ENCODE data around the gene WNT2. TPM values are rescaled to one million over a fixed set of nuclear protein-coding genes. Genes with fewer than 3 reads are reported as not detected.

WNT2 gene
- total and polyA plus RNA-seq, 2 experiments from 2014 or later = 260 to 378 TPM

DNA sequence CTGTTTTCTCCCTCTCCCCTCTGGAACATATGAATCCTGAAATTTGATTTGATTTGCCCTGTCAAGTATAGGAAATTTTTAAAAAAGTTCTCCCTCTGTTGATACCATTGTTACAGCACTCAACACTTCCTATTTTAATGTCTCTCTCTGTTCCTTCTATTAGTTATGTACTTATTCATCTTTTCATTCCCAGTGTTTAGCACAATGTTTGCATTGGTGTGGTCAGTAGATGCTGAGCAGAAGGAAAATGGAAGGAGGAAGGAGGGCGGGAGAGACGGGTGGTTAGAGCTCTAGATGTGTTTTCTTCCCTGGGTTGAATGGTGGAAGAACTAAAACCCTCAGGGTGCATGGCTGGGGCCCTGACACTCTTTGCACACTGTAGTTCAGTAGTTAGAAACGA is 79.5 kb downstream of the WNT2 start:
- H3K27ac ChIP-seq = peak overlapping the region; percentile 89
- no peak overlapping the region for H3K4me3 ChIP-seq
- DNase-seq (ENCODE audit: low read depth in 1 of 2, low spot score in 1 of 2) = no peak
- H3K4me1 ChIP-seq (ENCODE audit: low read depth) = peaks cover 19% of the 10 kb centered on the region
- H3K9me3 ChIP-seq (ENCODE audit: low read depth) = no peaks in the 10 kb centered on the region
- TF ChIP-seq, protein P1, sequence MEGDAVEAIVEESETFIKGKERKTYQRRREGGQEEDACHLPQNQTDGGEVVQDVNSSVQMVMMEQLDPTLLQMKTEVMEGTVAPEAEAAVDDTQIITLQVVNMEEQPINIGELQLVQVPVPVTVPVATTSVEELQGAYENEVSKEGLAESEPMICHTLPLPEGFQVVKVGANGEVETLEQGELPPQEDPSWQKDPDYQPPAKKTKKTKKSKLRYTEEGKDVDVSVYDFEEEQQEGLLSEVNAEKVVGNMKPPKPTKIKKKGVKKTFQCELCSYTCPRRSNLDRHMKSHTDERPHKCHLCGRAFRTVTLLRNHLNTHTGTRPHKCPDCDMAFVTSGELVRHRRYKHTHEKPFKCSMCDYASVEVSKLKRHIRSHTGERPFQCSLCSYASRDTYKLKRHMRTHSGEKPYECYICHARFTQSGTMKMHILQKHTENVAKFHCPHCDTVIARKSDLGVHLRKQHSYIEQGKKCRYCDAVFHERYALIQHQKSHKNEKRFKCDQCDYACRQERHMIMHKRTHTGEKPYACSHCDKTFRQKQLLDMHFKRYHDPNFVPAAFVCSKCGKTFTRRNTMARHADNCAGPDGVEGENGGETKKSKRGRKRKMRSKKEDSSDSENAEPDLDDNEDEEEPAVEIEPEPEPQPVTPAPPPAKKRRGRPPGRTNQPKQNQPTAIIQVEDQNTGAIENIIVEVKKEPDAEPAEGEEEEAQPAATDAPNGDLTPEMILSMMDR (IDR thresholded peaks at IDR 0.05; ENCODE audit: low read depth, low read length) = no peak
- H3K27me3 ChIP-seq = no peaks in the 10 kb centered on the region
- no peaks in the 10 kb centered on the region for H3K36me3 ChIP-seq

DNA sequence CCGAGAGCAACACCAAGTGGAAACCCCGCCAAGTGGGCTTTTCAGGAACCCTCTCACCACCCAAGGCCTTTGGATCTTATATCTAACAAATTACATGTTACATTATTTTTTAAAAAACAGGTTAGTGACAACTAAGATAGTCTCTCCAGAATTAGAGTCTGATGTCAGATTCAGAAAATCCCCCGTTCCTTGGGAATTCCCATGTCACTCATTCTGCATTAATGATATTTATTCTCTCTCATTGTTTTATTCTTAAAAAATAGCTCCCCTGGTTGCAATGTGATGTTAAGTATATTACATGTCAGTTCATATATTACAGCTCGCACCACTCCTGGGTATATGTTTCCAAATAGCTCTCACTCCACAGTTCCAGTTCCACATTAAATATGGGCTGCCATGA is 81.8 kb downstream of the WNT2 start:
- H3K9me3 ChIP-seq (ENCODE audit: low read depth) = no peaks in the 10 kb centered on the region
- H3K27me3 ChIP-seq = no peaks in the 10 kb centered on the region
- no peak overlapping the region for H3K4me3 ChIP-seq
- TF ChIP-seq, protein P1 (IDR thresholded peaks at IDR 0.05; ENCODE audit: low read depth, low read length) = no peak
- H3K4me1 ChIP-seq (ENCODE audit: low read depth) = peaks cover 19% of the 10 kb centered on the region
- DNase-seq (ENCODE audit: low read depth in 1 of 2, low spot score in 1 of 2) = no peak
- peak overlapping the region; percentile 89 for H3K27ac ChIP-seq
- H3K36me3 ChIP-seq = no peaks in the 10 kb centered on the region

DNA sequence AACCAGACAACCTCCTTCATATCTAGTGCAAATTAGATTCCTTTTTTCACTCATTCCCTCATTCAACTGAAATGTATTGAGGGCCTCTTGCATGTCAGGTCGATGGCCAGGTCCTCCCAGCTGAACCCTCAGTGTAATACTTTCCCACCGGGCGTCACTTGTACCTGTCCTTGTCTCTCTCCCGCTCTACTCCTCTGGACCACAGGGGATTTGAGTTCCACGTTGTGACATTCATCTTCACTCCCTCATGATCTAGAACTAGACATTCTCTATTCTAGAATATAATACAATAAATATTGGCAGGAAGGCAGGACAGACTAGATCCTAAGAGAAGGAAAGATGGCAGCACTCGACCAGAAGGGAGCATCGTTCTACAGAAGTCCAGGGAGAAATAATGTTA is 83.9 kb downstream of the WNT2 start:
- Histone ChIP-seq H3K4me1 (ENCODE audit: low read depth) (peaks cover 19% of the 10 kb centered on the region), H3K4me3 (no peak overlapping the region), H3K36me3 (no peaks in the 10 kb centered on the region), H3K9me3 (ENCODE audit: low read depth) (no peaks in the 10 kb centered on the region), H3K27me3 (no peaks in the 10 kb centered on the region), H3K27ac (no peak overlapping the region)
- TF ChIP-seq, protein P1 (IDR thresholded peaks at IDR 0.05; ENCODE audit: low read depth, low read length) = no peak
- no peak for DNase-seq (ENCODE audit: low read depth in 1 of 2, low spot score in 1 of 2)

DNA sequence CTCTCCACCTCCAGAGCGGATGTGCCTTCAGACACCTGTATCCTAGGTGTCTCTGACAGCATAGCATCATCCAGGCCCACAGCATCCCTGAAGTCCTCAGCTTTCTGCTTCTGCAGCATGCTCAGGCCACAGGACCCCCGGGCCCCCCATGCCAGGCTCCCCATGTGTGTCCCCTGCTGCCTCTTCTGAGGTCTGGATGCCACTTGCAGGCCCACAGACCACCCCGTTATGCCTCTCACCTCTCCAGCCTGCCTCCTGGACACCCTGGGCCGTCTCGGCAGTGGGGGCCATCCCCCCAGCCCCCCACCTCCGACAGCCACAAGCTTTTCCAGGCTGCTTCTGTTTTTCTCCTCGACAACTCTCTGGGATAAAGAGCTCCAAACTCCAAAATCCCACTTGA is 84.4 kb downstream of the WNT2 start:
- H3K36me3 ChIP-seq = no peaks in the 10 kb centered on the region
- no peaks in the 10 kb centered on the region for H3K9me3 ChIP-seq (ENCODE audit: low read depth)
- DNase-seq (ENCODE audit: low read depth in 1 of 2, low spot score in 1 of 2) = no peak
- no peaks in the 10 kb centered on the region for H3K27me3 ChIP-seq
- H3K4me3 ChIP-seq = no peak overlapping the region
- H3K27ac ChIP-seq = no peak overlapping the region
- H3K4me1 ChIP-seq (ENCODE audit: low read depth) = peaks cover 15% of the 10 kb centered on the region
- TF ChIP-seq, protein P1 (IDR thresholded peaks at IDR 0.05; ENCODE audit: low read depth, low read length) = no peak

DNA sequence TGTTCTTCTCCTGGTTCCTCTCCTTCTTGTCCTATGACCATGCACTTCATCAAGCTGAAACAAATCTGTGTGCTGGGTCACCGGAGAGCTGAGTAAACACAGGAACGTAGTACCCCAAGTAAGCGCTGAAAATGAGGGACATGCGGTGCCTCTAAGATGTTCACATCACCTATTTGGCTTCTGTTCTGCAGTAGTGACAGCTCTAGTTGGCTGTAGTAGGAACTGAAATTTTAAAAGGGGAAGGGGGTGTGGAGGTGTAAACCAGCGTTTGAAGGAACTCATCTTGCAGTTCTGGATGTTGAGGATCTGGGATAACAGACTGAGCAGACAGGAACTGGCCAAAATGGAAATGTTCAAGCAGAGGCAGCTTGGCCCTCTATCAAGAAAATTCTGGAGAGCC is 85.2 kb downstream of the WNT2 start:
- H3K4me1 ChIP-seq (ENCODE audit: low read depth) = peaks cover 7% of the 10 kb centered on the region
- no peak overlapping the region for H3K4me3 ChIP-seq
- no peaks in the 10 kb centered on the region for H3K36me3 ChIP-seq
- H3K27ac ChIP-seq = no peak overlapping the region
- H3K9me3 ChIP-seq (ENCODE audit: low read depth) = no peaks in the 10 kb centered on the region
- H3K27me3 ChIP-seq = no peaks in the 10 kb centered on the region
- TF ChIP-seq, protein P1 (IDR thresholded peaks at IDR 0.05; ENCODE audit: low read depth, low read length) = no peak
- no peak for DNase-seq (ENCODE audit: low read depth in 1 of 2, low spot score in 1 of 2)

DNA sequence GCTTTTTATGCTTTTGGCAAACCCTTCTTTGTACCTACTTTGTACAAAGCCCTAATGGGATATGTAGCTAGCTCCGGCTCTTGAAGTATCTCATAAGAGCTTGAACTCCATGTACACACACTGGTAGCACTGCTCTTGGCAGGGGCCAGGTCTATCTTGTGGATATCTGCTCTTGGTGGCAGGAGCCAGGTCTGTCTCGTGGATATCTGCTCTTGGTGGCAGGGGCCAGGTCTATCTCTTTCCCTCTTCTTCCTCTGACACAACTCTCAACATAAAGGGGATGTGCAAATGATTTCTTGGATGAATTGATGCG is 91.9 kb downstream of the WNT2 start:
- H3K4me1 ChIP-seq (ENCODE audit: low read depth) = peaks cover 22% of the 10 kb centered on the region
- H3K27me3 ChIP-seq = no peaks in the 10 kb centered on the region
- H3K9me3 ChIP-seq (ENCODE audit: low read depth) = no peaks in the 10 kb centered on the region
- no peak overlapping the region for H3K4me3 ChIP-seq
- DNase-seq (ENCODE audit: low read depth in 1 of 2, low spot score in 1 of 2) = no peak
- peak overlapping the region; percentile 87 for H3K27ac ChIP-seq
- no peaks in the 10 kb centered on the region for H3K36me3 ChIP-seq
- TF ChIP-seq, protein P1 (IDR thresholded peaks at IDR 0.05; ENCODE audit: low read depth, low read length) = no peak

Measured in cardiac muscle cell (in vitro differentiated cells and primary cell).